ENCODE data around the gene ZNF827.

ZNF827 gene

DNA sequence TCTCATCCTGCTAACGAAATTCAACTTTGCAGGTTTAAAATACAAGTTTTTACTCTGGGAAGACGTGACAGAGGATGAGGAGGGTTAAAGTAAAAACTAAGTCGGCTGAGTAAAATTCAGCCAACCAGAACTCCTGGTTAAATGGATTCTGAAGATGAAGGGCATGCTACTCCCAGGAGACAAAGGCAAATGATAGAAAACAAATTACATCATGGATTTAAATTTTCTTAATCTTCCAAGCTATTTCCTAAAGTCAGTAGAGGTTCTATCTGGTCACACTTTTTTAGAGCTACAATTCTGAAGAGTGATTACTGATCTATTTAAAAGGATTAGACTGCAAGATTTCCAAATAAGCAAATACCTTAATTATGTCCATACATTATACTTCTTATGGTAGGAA lies 47.9 kb downstream of the ZNF827 start:
- no peak for DNase-seq (ENCODE audit: low spot score)

DNA sequence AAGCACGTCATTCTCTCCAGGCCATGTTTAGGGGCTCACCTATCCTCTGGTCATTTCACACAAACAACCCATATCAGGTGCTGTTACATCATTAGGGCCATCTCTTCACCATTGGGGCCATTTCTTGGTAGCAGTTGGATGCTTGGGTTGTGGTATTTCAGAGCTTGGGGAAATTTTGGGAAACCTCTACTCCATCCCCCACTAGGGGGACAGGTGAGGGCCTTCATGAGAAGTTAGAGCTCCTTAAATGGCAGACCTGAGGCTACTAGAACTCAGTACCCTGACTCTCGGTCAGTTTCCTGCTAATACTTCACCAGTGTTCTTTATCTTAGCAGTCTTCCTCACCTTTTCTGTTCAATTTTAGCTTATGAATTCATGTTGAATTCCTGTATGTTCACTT lies 50.2 kb downstream of the ZNF827 start:
- no peak for DNase-seq (ENCODE audit: low spot score)

DNA sequence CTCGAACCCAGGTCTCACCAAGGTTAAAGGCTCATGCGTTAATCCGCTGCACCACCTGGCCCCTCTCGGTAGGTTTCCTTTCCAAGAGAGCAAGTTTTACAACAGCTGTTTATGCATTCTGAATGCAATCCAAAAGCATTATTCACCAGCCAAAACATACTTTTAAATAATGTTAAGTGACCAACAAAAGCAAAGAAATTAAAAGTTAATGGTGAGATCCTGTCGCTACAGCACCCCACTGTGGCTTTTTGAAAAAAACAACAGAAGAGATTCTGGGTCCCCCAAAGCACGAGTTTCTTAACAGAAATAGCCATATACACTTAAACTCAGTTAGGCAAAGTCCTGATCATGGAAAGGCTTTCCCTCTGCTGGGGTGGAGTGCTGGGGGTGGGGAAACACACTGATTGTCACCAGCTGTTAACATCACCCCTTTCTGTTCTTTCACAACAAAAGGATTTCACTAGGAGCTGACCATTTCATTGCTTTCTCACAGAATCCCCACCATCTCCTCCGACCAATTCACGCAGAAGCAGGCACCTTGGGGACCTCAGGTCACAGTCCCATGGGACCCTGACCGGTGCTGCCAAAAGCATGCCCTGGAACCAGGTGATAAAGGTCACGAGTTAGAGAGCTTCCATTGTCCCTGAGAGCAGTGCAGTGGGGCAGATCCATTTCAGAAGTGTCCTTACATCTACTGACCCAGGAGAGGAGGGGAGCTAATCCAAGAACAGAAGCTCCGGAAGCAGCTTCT lies 51.2 kb downstream of the ZNF827 start:
- DNase-seq (ENCODE audit: low spot score), result no peak

DNA sequence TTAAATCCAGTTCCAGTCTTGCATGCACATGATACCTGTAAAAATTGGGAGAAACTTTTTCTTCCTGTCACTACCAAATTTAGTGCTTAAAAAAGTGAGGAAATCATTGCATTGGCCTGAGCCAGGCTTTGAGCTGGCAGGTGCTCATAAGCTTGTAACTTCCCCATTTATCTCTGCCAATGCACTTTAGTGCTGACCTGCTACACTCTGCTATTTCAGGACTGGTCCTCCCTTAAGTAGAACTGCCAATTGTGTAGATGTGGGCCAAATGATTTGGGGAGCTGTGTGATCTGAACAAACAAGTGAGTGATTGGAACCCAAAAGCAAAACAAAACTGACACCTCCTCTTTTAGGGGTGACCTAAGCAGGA lies 51.8 kb downstream of the ZNF827 start:
- DNase-seq (ENCODE audit: low spot score), result no peak

DNA sequence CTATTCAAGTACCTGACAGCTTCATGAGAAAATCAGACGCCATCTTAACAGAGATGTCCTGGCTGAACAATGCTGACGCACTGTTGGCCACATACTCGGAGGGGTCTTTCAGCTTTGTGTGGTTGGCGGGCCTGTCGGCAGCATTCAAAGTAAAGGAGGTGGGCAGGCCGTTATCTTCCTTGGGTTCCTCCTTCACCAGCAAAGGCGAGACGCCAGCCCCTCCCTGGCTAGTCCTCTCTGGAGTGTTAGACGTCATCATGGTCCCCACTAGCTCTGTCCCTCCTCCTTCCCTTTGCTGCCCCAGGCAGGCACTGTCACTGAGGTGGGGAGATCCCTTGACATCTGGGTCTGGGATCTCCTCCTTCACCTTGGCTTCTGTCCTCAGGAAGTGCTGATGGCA lies 53.0 kb downstream of the ZNF827 start:
- DNase-seq (ENCODE audit: low spot score), result no peak

DNA sequence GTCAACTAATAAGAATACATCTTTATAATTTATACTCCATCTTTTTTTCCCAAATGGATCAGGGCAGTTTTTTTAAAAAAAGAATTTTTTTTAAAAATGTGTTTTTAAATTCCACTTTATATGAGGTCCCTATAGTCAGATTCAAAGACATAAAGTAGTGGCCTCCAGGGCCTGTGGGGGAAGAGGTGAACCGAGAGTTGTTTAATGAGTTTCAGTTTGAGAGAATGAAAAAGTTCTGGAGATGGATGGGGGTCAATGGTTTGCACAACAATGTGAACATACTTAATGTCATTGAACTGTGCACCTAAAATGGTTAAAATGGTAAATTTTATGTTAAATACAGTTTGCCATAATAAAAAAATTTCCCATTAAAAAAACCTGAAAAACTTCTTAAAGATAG lies 53.8 kb downstream of the ZNF827 start:
- DNase-seq (ENCODE audit: low spot score), result no peak

DNA sequence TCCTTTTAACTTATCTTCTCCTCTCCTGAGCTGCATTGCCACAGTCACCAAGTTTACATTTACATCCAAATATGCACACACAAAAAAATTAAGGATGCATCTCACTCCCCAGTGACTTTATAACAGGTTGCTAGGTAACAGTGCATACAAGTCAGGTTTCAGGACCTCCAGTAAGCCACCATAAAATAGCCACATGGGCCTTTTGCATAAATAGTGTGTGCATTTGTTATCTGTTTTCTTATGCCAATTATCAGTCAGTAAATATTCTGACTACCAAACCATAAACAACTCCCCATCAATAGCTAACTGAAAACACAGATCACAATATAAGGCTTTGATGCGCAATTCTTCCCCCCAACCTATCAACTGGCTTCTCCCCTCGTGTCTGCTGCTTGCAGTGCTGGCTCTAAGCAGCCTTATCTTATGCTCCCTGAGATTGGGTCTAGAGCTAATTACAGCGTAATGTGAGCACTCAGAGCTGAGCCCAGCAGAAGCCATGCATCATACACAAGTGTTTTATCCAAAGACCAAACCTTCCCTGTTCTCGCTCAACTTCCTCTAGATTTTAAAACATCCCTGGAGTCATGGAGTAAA lies 55.4 kb downstream of the ZNF827 start:
- no peak for DNase-seq (ENCODE audit: low spot score)

DNA sequence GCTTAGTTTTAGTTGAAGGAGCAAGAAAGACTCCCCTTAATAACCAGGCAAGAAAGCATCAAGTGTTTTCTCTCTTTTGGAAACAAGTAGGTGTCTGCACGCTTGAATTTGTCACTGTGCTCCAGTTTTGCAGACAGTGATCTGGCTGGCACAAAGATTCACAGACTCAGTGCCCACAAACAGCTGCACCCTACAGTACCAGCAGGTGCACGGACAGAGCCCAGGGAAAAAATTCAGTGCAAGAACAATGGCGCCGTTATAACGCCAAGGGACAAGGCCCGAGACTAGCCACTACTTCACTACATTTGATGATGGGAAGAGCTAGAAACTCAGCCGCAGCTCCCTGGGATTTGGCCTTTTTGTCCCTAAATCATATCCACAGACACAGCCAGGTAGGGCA lies 56.0 kb downstream of the ZNF827 start:
- DNase-seq (ENCODE audit: low spot score), result no peak

DNA sequence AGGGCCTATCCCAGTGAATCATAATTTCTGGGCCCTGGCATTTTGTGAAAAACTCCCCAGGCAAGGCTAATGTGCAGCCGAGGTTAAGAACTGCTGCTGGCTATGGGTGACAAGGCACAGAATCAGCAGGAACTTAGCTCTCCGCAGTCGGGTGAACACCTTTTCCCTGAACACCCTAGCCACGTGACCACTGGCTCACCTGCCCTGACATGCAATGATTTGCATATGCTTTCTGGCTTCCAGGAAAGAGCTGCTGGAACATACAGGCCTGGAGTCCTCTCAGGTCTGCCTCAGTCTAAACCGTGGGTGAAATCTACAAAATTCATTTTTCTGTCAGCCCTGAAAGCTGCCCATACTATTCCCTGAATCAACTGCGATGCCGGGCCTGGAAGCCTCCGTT lies 56.6 kb downstream of the ZNF827 start:
- DNase-seq (ENCODE audit: low spot score), result no peak

DNA sequence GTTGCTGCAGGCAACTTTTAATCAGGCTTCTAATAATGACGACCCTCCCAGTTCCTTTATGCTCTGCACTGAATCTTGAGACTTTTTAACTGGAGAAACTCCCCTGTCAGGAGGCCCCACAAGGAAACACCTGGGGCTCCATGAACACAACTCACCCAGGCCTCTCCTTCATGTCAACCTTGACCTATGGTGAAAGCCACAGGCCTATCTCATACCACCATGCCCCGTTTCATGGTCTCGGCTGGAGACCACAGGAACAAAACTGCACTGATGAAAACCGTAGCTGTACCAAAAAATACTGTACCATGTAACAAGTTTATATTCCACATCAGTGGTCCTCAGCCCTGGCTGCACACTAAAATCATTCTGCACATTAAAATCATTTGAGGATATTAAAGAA lies 57.0 kb downstream of the ZNF827 start:
- DNase-seq (ENCODE audit: low spot score), result no peak

DNA sequence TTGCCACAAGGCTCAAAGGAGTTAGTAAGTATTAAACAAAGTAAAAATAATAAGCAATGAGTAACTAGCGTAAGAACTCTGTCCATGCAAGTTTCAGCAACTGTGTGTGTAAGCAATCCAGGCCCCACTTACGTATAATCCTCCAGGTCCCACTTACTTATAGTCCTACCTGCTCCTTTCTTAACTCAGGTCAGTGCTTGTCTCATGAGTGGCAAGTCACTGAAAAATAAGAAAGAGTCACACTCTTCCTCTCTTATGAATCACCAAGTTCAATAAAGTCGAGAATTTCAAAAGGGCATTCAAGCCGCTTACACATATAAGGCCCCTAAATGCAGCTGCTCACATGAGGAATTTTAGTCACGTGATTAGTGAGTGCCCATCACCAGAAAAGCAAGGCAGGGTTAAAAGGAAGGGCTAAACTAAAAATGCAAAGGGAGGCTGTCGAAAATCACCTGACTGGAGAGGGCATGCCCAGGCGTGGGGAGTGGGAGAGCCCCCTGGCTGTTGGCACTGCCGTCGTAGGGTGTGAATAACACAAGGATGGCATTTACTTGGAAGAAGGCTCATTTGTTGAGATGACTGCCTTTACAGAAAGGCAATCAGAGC lies 58.2 kb downstream of the ZNF827 start:
- no peak for DNase-seq (ENCODE audit: low spot score)

DNA sequence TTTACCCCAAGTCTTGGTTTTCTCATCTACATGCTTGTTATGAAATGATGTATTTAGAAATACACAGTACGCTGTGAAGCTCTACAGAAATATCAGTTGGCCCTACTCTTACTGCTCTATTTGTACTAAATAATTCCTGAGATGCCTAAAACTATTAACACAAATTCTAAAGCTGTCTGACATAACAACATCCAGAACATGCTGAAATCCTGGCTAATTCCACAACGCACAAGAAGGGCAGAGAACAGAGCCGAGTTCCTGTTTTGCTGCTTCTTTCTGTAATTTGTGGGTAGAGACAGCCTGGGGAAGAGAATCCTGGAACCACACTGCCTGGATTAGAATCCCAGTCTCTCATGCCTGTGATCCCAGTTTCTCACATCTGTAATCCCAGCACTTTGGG lies 59.0 kb downstream of the ZNF827 start:
- DNase-seq (ENCODE audit: low spot score), result no peak

DNA sequence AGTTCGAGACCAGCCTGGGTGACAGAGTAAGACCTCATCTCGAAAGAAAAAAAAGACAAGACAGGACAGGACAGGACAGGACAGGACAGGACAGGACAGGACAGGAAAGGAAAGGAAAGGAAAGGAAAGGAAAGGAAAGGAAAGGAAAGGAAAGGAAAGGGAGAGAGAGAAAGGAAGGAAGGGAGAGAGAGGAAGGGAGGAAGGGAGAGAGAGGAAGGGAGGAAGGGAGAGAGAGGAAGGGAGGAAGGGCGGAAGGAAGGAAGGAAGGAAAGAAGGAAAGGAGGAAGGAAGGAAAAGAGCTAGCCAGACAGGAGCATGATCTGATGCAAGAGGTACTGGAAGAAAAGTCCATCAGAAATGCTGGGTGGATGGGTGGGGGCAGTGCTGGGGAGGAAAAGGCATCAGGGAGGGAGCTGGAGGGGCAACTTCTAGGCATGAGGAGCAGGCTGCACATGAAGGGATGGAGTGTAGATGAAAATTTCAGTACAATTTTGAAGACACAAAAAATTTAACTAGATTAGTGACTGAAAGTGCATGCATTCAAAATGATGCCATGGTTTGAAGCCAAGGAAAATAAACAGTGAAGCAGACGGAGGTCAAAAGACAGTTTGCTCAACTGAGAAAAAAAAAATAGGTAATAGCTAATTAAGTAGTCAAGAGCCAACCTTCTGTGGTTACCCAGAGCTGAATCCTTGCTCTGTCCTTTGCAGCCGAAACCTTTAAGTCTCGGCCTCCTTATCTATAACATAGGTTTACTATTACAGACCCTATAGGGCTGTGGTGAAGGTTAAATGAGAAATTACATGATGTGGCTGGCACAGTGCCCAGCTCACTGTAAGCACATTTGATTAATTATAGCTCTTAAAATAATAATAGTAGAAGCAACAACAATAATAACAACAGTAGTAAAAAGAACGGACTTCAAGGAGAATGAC lies 59.9 kb downstream of the ZNF827 start:
- DNase-seq (ENCODE audit: low spot score), result no peak

DNA sequence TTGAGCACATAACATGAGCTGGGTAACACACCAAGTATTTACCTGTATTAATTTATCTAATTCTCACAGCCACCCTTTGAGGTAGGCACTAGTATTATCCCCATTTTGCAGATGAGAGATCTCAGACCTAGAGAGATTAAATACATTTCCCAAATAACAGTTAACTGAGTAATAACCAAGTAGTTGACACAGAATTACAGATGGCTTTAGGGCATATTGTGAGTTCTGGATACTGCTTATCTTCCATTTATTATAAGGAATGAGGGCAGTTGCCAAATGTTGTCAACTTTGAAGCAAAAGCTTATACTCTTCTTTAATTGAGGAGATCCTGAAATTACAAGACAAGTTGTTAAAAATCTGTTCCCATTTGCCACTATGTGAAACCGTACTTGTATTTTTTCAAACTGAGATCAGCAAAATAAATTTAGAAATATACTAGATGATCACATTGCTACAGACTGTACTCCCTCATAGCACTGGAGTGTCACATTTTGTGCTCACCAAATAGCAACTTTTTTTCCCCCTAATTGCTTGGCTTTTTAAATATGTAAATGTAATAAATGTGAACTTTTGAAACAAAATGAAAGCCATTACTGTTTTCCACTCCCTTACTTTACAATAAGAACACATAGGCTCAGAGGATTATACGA lies 62.0 kb downstream of the ZNF827 start:
- DNase-seq (ENCODE audit: low spot score), result no peak

DNA sequence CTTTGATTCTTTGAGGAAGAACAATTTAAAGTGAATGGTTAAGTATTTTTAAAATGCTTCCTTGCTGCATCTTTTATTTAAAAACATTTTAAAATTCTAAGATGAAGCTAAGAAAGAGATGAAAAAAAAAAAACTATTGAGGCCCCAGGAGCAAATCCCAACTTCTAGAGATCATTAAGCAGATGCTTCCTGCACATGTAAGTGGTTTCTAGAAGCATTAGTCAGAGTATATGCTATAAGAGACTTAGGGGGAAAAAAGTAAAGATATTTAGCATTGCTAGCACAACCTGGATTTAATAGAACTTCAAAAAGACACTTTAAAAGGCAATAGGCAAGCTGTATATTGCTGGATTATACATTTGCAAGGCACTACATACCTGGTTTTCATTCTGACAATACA lies 64.7 kb downstream of the ZNF827 start:
- no peak for DNase-seq (ENCODE audit: low spot score)

DNA sequence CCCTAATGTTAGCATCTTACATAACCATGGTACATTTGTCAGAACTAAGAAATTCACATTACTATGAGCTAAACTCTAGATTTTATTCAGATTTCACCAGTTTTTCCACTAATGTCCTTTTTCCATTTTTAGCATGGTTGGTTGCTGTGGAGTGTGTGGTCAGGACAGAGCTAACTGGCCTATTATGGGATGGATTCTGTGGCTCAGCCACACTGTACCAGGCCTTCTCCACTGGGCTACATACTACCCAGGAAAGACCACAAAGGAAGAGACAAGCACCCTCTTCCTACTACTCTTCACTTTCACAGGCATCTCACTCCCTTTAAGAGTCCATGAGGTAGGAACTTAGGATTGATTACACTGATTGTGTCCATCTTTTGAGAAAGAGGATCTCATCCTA lies 67.4 kb downstream of the ZNF827 start:
- DNase-seq (ENCODE audit: low spot score), result no peak

DNA sequence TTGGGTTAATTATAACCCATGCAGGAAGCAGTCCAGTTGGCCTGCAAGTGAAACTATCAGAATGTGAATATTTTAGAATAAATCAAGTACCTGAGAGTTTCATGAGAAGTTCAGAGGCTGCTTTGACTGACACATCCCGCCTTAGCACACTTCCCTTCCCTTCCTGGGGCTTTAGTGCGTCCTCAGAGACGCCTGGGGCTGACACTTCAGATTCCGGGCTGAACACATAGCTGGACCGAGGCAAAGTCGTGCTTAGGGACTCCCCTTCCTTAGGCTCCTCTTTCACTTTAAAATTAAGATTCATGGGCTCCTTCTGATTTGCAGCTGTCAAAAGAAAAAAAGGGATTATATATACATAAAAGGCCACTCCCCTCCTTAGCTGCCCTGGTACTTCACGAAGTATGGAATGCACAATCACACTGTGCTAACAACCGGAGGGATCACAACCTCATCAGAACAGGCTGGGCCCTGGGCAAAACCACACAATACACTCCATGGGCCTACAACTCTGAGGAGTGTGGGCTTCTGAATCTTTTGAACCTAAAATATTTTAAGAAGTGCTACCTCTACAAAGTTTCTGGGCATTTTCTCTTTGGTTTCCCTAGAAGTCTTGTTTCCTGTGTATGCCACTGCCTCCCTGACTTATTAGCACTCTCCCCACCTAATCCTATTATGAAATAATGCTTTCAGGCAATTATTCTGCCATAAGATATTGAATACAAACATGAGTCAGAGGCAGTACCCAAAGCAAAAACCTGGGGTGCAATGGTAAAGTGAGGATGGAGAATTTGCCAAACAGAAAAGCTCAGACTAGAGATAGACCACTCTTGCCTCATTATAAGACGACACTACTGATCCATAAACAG lies 68.2 kb downstream of the ZNF827 start:
- no peak for DNase-seq (ENCODE audit: low spot score)

DNA sequence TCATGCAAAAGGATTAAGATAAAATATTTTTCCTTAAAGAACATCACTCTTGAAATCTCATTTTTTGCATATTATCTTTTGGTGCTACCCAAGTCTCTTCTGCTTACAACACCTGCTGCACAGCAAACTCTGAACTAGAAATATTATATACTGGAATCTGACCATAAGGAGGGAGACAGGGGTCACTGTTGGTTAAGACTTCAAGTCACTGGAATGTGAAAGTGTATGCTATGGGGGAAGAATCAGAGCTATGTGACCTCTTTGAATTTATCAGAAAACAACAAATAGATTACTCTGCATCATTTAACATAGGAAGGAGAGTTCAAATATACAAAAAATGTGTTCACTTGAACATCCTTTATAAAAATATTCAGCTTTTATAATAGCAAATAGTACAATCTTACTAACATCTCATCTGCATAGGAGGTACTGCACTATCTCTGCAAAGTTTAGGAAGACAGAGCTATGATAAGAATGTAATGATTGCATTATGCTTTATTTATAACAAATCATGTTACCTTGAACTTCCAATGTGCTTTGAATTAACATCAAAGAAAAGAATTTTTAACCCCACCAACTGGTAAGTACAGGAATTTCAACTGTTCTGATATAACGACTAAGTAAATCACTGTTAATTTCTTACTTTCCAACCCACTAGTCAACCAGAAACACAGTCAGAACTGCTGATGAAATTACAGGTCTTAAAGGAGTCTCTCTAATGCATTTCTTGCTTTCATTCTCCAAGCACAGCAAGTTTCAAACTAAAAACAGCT lies 69.8 kb downstream of the ZNF827 start:
- peak; percentile 54 for DNase-seq (ENCODE audit: low spot score)

DNA sequence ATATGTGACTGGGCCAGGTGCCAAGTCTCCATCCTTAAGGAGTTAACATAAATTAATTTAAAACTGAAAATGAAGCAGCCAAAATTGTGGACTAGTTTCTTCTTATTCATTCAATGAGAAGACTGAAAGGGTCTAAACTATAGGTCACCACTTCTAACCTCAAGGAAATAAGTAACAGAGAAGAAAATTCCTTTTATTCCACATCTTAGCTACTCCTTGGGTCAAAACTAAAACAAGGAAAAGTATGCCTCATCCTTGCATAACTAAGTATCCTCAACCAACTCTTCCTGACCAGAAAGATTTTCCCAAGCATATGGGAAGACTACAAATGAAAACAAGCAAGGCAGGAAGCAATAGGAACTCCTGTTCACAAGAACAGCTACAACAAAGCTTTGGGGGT lies 71.2 kb downstream of the ZNF827 start:
- DNase-seq (ENCODE audit: low spot score), result no peak

DNA sequence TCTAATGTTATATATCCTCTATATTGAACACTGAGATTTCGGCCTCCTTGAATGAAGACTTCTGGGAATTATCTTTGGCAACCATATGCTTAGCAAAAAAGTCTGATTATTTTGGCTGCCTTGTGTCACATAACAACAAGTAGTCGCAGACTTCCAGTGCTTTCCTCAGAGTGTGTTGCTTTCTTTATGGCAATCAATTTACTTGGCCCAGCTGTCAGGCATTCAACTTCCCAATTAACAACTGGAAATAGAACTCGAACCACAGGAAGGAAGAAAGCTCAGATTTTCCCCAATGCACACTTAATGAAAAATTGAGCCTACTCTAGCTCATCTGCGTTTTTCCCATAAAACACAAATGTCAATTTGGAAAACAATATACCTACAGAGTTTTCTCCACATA lies 71.6 kb downstream of the ZNF827 start:
- DNase-seq (ENCODE audit: low spot score), result no peak
